GM23338 (cell line): ENCODE data around the gene P2RY13.

Experiments used
- CREB1 ChIP-seq: fragments of 250-450 bp; sonication (Bioruptor Pico); IDR thresholded peaks from 2 replicates; pipeline ENCODE4 v1.5.0; 2020; ENCODE audit warnings: low read depth, mild to moderate bottlenecking, moderate library complexity
- EZH2 ChIP-seq: fragments of 200-600 bp; sonication (generic); IDR thresholded peaks from one replicate; pipeline ENCODE4 v1.8.0; 2017; ENCODE audit warnings: antibody characterized with exemption, mild to moderate bottlenecking, low read depth; ENCODE audit not compliant: unreplicated experiment
- EZH2phosphoT487 ChIP-seq: fragments of 200-600 bp; sonication (generic); IDR thresholded peaks from one replicate; pipeline ENCODE4 v1.8.1; 2018; ENCODE audit warnings: antibody characterized with exemption; ENCODE audit not compliant: unreplicated experiment
- JUNB ChIP-seq: IDR thresholded peaks from one replicate; pipeline ENCODE4 v1.6.1; 2016; ENCODE audit warnings: antibody characterized with exemption; ENCODE audit not compliant: unreplicated experiment
- POLR2AphosphoS5 ChIP-seq: IDR thresholded peaks from 2 replicates; pipeline ENCODE4 v1.6.1; 2016; ENCODE audit warnings: antibody characterized with exemption, low read depth
- STAT1 ChIP-seq: IDR thresholded peaks from one replicate; pipeline ENCODE4 v1.6.1; 2016; ENCODE audit warnings: antibody characterized with exemption; ENCODE audit not compliant: unreplicated experiment
- TF ChIP-seq, protein P1 (sequence below), 2 experiments: fragments of 200-600 bp in 1 of 2; sonication (generic) in 1 of 2; conservative IDR thresholded peaks; 2 replicates each; pipeline versions ENCODE4 v1.5.1 to v1.6.1; 2016 to 2017; ENCODE audit warnings: antibody characterized with exemption in 2 of 2, low read depth in 2 of 2, mild to moderate bottlenecking in 2 of 2, moderate library complexity in 1 of 2
- TF ChIP-seq, protein P2 (sequence below): IDR thresholded peaks from one replicate; pipeline ENCODE4 v1.6.1; 2018; ENCODE audit warnings: antibody characterized with exemption; ENCODE audit not compliant: unreplicated experiment

DNA sequence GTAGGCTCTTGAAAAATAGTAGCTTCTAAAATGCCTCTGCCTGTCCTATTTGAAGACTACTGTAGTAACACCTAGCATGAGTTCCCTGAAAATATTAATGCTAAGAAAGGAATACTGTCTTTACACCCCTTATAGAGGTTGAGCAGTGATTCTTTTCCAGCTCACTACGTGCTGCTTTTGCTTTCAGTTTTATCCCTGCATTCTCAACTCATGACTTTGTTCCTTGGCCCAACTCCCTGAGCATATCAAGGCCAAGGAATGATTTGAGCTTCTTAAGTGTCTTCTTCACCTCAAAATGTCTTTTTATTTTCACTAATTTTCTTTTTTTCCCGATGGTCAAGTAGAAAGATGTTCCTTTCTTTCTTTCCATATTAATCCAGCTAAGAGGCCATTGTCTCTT, 16.5 kb upstream of the P2RY13 start:
- no peak for TF ChIP-seq EZH2phosphoT487
- no peak for TF ChIP-seq EZH2
- TF ChIP-seq, protein P1, sequence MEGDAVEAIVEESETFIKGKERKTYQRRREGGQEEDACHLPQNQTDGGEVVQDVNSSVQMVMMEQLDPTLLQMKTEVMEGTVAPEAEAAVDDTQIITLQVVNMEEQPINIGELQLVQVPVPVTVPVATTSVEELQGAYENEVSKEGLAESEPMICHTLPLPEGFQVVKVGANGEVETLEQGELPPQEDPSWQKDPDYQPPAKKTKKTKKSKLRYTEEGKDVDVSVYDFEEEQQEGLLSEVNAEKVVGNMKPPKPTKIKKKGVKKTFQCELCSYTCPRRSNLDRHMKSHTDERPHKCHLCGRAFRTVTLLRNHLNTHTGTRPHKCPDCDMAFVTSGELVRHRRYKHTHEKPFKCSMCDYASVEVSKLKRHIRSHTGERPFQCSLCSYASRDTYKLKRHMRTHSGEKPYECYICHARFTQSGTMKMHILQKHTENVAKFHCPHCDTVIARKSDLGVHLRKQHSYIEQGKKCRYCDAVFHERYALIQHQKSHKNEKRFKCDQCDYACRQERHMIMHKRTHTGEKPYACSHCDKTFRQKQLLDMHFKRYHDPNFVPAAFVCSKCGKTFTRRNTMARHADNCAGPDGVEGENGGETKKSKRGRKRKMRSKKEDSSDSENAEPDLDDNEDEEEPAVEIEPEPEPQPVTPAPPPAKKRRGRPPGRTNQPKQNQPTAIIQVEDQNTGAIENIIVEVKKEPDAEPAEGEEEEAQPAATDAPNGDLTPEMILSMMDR (conservative IDR thresholded peaks at IDR 0.05; ENCODE audit: low read depth in 2 of 2): no peak
- TF ChIP-seq, protein P2, sequence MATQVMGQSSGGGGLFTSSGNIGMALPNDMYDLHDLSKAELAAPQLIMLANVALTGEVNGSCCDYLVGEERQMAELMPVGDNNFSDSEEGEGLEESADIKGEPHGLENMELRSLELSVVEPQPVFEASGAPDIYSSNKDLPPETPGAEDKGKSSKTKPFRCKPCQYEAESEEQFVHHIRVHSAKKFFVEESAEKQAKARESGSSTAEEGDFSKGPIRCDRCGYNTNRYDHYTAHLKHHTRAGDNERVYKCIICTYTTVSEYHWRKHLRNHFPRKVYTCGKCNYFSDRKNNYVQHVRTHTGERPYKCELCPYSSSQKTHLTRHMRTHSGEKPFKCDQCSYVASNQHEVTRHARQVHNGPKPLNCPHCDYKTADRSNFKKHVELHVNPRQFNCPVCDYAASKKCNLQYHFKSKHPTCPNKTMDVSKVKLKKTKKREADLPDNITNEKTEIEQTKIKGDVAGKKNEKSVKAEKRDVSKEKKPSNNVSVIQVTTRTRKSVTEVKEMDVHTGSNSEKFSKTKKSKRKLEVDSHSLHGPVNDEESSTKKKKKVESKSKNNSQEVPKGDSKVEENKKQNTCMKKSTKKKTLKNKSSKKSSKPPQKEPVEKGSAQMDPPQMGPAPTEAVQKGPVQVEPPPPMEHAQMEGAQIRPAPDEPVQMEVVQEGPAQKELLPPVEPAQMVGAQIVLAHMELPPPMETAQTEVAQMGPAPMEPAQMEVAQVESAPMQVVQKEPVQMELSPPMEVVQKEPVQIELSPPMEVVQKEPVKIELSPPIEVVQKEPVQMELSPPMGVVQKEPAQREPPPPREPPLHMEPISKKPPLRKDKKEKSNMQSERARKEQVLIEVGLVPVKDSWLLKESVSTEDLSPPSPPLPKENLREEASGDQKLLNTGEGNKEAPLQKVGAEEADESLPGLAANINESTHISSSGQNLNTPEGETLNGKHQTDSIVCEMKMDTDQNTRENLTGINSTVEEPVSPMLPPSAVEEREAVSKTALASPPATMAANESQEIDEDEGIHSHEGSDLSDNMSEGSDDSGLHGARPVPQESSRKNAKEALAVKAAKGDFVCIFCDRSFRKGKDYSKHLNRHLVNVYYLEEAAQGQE: no peak
- TF ChIP-seq POLR2AphosphoS5: no peak
- TF ChIP-seq CREB1 (CRISPR knock-in tag): no peak
- no peak for TF ChIP-seq JUNB
- no peak for TF ChIP-seq STAT1
